NOMO-1 treated with DMSO at 0.1 percent for 48 hours (cell line): ENCODE measurements around the gene AP1M2.

Source experiments
- DNase-seq: peaks from one replicate; lab custom pipeline; 2025; ENCODE audit not compliant: unreplicated experiment; lab: John Stamatoyannopoulos, UW

AP1M2 gene

GRCh38 chr19:10587022-10587838 lies at the start of gene AP1M2:
Gene AP1M2, minus strand, starts transcription at chr19:10587312. Its CDS starts 81 bp downstream, at chr19:10587231.
- no peak for DNase-seq

GRCh38 chr19:10636304-10636972 lies 49.3 kb upstream of the AP1M2 start:
- DNase-seq: no peak

- DNase-seq: no peak
Observed at GRCh38 chr19:10634963-10635362, 47.9 kb upstream of the AP1M2 start.

GRCh38 chr19:10634430-10634829 lies 47.3 kb upstream of the AP1M2 start:
- no peak for DNase-seq

- no peak for DNase-seq
Observed at GRCh38 chr19:10631874-10632273, 44.8 kb upstream of the AP1M2 start.

- DNase-seq: no peak
Observed at GRCh38 chr19:10625762-10626138, 38.6 kb upstream of the AP1M2 start.

GRCh38 chr19:10625003-10625761 lies 38.1 kb upstream of the AP1M2 start, which contains the start of gene SLC44A2:
Gene SLC44A2, plus strand, starts transcription at chr19:10625553. Its CDS starts 81 bp downstream, at chr19:10625634.
- DNase-seq: no peak

- no peak for DNase-seq
Observed at GRCh38 chr19:10624585-10624984, 37.5 kb upstream of the AP1M2 start.

- DNase-seq: no peak
Observed at GRCh38 chr19:10621966-10622365, 34.9 kb upstream of the AP1M2 start.

GRCh38 chr19:10620786-10621185 lies 33.7 kb upstream of the AP1M2 start:
- DNase-seq: no peak

- DNase-seq: no peak
Observed at GRCh38 chr19:10618846-10619245, 31.7 kb upstream of the AP1M2 start.

GRCh38 chr19:10617409-10618121 lies 30.5 kb upstream of the AP1M2 start:
- no peak for DNase-seq

GRCh38 chr19:10615429-10616023 lies 28.4 kb upstream of the AP1M2 start:
- no peak for DNase-seq

- no peak for DNase-seq
Observed at GRCh38 chr19:10612499-10613119, 25.5 kb upstream of the AP1M2 start.

- no peak for DNase-seq
Observed at GRCh38 chr19:10611907-10612306, 24.8 kb upstream of the AP1M2 start.

- DNase-seq: no peak
Observed at GRCh38 chr19:10604460-10604980, 17.4 kb upstream of the AP1M2 start.

GRCh38 chr19:10603873-10604459 lies 16.9 kb upstream of the AP1M2 start:
- peak; percentile 87 for DNase-seq

GRCh38 chr19:10603084-10603872 lies 16.2 kb upstream of the AP1M2 start:
- DNase-seq: no peak
